SK-MEL-5 (cell line): ENCODE measurements around the gene SAMD14. TPM values are rescaled to one million over a fixed set of nuclear protein-coding genes. Genes with fewer than 3 reads are reported as not detected.

ENCODE experiments used
- DNase-seq: peaks from one replicate; pipeline ENCODE4 v3.0.0-alpha.2; 2016; ENCODE audit warnings: low read depth, low spot score
- in situ Hi-C: cut with HindIII; loops from 2 replicates; pipeline ENCODE4 v1.10.0; 2016; ENCODE audit warnings: low sequenced_read_pairs, high pct_unique_total_duplicates, low pct_unique_long_range_greater_than_20kb
- total RNA-seq: library from RNA; depleted of rRNA; stranded (reverse); fragments of >200 nt; shearing (Covaris generic); gene quantifications from 2 replicates; pipeline ENCODE4 v1.2.3, GENCODE V29; 2014

The SAMD14 gene
- total RNA-seq, 1 experiment from 2014 or later, result 0.03 TPM

DNA sequence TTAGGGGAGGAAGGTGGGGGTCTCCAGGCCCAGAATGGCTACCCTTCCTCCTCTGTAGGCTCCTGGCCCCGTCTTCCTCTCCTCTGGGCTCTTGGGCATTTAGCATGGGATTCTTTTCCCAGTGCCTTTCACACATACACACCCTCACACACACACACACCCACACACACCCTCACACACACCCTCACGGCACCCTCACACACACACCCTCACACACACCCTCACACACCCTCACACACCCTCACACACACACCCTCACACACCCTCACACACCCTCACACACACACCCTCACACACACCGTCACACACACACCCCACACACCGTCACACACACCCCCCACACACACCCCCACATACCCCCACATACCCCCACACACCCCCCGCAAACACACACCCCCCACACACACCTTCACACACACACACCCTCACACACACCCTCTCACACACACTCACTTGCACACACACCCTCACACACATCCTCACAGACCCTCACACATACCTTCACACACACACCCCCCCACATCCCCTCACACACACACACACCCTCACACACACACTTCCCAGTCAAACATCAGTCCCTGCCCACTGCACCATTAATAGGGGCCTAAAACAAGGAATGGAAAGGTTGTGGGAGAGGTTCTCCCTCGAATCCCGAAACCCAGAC is 36.7 kb upstream of the SAMD14 start:
- in situ Hi-C loops, result no loop called here
- no peak for DNase-seq

DNA sequence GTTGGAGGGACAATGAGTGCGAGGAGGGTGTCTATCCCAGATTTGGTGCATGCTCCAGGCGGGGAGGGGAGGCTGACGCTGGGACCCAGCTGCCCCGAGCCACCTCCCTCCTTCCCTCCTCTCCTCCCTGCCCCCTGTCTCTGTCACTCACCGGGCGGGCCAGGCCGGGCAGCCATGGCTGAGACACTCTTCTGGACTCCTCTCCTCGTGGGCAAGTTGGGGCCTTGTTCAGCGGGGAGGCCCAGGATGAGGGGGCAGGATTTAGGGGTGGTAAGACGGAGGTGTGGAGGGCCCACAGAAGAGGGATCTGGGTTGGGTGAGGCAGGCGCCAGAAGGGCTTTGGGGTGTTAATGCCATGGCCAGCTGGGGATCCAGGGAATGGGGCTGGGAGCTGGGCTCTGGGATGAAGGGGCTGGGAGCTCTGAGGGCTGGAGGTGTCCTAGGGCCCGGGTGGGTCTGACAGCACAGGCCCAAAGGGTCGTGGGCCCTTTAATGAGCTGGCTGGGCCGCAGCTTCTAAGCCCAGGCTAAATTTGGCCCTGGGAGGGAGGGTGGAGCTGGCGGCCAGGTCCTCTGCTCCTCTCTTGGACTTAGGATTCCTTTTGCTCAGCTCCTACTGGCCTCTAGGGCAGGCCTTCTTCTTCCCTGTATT is 36.0 kb upstream of the SAMD14 start, which contains the start of gene SGCA:
Gene SGCA (plus strand): TSS at position 139 of the 651 bp plus-strand sequence. CDS start 36 bp downstream, at position 175.
- no peak for DNase-seq
- in situ Hi-C loops, result no loop called here

DNA sequence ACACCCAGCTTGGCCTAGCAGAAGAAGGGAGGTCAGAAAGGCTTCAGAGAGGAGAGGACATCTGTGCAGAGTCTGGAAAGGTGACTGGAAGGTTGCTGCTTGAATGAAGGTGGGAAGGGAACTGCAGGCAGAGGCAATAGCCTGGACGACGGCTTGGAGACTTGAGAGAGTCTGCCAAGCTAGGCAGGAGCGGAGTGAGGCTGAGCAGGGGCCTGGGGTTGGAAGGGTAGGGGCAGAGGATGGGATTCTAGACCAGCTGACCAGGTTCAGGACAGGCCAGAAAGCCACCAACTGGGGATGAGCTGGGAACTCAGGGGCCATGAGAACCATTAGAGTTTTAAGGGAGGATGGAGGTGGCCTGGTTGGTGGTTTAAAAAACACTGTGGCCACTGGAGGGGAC is 35.5 kb upstream of the SAMD14 start:
- no peak for DNase-seq
- in situ Hi-C loops, result no loop called here

DNA sequence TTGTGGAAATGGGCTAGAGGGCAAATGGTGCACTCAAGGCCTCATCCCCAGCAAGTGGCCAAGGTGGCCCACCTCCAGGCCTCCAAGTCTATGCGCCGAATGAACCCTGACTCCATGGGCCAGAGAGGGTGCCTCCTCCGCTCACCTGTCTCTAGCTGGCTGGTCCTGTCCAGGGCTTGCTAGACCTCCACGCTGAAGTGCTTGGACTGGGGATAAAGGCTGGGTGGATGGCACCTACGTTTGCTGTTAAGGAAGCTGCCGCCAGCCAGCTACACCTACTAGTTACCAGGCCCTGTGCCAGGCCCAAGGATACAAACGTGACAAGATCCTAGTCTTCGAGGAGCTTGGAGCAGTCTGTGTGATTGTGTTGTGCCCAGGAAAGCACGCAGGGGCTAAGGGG is 35.1 kb upstream of the SAMD14 start:
- in situ Hi-C loops, result no loop called here
- DNase-seq, result no peak

DNA sequence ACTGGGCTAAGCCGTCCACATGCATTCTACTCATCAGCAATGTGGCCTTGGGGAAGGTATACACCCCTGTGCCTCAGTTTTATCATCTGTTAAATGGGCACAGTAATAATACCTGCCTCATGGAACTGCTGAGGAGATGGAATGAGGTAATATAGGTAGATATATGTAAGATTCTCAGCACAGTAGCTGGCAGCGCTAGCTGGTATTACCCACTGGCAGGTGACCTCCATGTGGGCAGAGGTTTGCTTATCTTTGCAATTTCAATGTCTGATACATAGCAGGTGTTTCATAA is 34.7 kb upstream of the SAMD14 start:
- DNase-seq, result no peak
- in situ Hi-C loops, result no loop called here

DNA sequence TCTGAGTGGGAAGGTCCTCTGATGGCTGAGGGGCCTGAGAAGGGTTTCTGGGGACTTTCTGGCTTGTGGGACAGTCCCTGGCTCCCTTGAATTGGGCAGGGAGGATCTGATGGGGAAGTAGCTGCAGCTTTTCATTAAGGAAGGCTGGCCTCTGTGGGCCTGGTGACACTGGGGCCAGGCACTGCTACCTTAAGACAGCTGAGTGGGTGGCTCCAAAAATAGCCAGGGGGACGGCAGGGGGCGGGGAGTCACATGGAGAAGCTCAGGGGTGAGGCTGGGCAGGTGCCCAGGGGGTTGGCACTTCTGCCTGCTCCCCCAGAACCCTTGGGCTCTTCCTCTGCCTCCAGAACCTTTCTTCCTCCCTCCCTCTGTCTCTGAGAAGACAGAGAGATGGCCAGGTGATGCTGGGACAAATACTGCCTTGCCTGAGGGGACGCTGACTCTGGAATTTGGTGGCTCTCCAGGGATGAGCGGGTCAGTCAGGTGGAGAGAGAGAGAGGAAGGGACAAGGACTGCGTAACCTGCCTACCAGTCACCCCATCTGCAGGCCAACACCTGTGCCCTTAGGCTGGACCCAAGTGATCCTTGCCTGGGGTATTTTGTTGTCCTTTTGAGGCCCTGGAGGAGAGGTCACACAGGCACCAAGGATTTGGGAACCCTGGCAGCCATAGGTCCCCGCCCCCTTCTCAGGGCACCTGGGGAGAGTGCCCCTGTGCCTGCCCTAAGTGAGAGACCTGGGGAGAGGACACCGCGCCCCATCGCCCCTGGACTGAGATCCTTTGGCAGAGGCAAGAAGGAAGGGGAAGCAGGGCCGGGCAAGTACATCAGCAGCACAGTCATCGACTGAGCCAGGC is 34.1 kb upstream of the SAMD14 start:
- DNase-seq, result no peak
- in situ Hi-C loops, result no loop called here

DNA sequence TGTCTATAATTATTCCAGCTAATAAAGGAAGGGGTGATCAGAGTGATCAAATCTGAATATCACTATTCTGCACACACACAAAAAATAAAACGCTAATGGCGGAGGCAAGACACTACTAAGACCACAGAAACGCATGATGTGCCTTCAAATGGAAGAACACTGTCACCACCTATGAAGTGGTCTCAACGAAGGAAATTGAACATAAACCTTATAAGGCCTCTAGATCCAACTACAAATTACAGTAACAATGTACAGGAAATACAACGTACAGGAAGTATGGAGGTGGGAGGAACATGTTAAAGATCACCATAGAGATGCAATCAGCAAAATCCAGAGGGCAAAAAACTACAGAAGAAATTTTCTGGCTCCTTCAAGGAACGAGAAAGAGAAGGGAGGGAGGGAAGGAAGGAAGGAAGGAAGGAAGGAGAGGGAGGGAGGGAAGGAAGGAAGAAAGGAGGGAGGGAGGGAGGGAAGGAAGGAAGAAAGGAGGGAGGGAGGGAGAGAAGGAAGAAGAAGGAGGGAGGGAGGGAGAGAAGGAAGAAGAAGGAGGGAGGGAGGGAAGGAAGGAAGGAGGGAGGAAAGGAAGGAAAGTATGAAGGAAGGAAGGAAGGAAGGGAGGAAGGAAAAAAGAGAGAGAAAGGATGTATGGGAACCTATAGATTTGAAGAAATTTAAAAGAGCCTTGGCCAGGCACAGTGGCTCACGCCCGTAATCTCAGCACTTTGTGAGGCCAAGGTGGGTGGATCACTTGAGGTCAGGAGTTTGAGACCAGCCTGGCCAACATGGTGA is 32.7 kb upstream of the SAMD14 start:
- no peak for DNase-seq
- in situ Hi-C loops, result no loop called here

DNA sequence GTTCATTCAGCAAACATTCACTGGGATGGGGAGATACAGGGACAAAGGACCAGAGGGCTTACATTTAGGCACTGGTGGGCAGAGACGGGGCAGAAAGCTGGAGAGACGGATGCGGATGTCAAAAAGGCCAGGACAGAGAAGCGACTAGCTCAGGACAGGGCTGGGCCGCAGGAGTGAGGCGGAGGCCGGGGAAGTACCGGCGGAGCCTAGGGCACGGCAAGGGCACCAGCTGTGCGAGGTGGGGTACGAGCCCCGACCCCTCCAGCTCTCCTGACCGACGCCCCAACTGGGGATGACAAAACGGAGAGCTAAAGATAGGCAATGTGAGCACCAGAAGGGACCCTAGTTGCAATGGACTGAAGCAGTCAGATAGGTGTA is 31.9 kb upstream of the SAMD14 start:
- DNase-seq, result no peak
- in situ Hi-C loops, result no loop called here

DNA sequence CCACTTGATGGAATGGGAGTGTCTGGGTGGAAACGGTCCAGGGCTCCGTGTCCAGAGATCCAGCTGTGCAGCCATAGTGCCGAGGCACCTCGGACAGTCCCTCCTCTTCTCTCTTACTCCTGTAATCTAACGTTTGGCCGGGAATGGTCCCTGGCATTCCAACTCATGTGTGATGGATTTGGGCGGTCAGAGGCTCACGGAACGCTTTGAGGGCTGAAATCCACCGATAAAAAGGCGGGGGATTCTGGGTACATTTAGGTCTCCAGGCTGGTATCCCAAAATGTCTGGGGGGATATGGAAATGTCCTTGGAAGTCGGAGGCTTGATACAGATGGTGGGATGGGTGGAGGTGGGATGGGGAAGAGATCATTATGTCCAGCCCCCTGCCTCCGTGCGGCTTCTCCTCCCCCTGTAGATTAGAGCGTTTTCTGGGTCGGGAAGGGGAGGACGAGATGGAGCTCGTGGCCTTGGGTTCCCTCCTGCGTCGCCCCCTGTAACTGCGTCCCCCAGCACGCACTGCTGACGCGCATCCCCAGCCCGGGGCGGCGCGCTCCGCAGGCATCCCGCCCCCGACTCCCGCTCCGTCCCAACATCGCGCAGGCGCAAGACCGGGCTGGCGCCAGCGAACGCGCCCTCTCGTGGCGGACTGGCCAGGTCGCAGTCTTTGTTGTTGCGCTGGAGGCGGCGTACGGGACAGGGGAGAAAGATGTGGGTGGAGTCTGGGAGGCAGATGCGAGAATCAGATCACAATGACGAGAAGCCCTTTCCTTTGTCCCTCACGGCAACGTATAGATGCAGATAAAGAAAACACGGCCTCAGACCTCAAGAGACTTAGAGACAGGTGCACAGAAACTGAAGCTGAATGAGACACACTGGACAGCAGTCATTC is 31.3 kb upstream of the SAMD14 start:
- in situ Hi-C loops, result no loop called here
- DNase-seq, result peak; percentile 90

DNA sequence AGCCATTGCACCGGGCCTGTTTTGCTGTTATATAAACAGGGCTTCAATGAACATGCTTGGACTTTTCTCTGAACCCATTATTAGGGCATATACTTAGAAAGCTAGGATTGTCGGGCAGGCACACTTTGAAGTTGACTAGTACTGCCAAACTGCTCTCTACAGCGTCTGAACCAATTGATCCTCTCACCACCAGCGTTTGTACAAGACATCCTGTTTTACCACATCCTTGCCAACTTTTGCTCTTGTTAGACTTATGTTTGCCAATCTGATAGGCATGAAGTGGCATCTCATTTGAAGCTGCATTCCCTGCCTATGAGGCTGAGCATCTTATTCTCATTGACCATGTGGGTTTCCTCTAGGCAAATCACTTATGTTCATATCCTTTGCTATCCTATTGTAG is 27.9 kb upstream of the SAMD14 start:
- in situ Hi-C loops, result no loop called here
- no peak for DNase-seq

DNA sequence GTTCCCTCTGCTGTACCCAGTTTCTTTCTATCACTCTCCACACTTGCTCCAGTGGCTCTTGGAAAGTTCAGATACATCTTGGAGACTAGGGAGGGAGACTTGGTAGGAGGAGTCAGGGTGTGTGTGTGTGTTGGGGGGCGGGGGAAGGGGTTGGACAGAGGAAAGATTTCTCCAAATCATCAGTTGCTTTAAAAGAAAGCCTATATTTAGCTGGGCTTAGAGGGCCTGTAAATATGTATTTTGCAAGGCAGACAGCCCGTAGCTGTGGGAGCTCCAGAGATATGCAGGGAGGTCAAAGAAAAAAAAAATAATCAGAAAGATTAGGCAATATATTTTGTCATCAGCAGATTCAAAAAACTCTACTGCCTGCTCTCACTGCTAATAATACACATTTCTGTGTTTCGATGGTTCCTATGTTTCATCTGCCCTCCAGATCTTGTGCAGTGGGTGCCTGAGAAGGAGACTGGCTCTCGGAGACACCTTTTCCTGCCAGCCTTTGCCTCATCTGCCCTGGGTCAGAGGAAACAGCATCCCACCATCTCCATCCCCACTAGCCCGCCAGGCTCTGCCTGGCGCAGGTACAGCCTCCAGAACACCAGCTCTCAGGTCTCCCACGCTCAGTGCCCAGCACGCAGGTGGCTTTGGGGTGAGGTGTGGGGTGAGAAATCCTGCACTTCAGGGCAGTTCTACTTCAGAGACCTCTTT is 25.3 kb upstream of the SAMD14 start:
- in situ Hi-C loops, result no loop called here
- no peak for DNase-seq

DNA sequence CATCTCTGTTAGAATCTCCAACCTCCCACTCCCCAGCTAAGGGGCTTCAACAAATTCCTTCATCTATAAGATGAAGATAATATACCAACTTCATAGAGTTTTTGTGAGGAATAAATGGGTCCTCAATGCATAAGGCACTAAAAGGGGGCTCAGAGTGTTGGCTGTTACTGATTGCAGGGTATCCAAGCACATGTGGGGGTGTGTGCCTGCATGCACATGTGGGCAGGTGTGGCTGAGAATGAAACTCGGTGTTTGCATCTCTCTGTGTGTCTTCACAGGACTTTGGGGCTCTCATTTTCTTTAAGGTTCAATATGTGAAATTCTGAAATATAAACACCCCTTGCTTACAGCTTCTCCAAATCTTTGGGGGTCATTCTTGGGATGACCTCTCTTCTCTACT is 24.6 kb upstream of the SAMD14 start:
- in situ Hi-C loops, result no loop called here
- no peak for DNase-seq

DNA sequence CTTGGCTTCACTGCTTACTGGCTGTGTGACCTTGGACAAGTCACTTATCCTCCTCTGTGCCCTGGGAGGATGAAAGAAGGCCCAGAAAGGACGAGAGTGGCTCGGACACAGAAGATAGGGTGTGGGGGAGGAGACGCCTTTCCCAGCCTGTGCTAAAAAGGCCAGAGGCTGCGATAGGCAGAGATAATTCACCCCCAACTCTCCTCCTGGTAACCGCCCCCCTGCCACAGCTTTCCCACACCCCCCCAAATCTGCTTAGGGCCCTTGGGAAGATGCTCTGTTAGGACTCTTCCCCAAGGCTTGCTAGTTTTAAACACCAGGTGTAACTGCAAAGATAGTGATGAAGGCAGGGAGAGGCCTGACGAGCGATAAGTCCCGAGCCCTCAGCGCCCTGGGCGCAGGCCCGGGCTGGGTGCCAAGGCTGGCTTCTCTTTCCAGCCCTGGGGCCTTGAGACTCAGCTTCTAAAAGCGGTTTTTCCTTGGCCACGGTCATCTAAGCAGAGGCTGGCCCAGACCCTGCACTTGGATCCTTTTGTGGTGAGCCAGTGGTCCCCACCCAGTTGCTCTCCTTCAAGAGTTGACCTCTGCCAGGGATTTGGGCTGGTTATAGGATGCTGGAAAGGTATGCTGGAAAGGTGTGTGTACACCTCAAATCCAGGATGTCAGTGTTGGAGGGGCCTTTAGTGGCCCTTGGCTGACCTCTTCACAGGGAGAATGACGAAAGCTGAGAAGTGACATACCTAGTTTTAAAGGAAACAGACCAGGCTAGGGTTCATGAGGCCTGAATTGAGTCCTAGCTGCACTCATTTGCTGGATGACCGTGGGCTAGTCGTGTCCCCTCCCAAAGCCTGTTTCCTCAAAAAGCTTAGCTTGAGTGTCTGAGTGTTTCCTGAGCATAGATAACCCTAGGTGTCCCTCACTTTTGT is 24.0 kb upstream of the SAMD14 start:
- in situ Hi-C loops, result no loop called here
- DNase-seq, result no peak

DNA sequence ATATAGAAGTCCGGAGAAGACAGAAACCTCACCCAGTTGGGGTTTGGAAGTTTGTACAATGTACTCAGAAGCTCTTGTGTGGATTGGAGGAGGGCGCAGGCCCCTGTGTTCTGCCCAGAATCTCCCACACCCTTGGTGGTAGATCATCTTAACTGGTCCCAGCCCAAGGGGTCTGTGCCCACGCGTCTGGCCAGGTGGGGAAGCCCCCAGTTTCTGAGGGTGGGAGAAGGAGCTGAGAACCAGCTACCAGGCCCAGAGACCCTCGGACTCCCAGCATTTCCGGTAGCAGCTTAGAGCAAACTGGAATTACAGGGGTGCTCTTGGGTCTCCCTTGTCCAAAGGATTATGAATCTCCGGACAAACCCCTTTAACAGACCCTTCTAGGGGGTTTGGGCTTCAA is 22.8 kb upstream of the SAMD14 start:
- in situ Hi-C loops, result no loop called here
- DNase-seq, result no peak

DNA sequence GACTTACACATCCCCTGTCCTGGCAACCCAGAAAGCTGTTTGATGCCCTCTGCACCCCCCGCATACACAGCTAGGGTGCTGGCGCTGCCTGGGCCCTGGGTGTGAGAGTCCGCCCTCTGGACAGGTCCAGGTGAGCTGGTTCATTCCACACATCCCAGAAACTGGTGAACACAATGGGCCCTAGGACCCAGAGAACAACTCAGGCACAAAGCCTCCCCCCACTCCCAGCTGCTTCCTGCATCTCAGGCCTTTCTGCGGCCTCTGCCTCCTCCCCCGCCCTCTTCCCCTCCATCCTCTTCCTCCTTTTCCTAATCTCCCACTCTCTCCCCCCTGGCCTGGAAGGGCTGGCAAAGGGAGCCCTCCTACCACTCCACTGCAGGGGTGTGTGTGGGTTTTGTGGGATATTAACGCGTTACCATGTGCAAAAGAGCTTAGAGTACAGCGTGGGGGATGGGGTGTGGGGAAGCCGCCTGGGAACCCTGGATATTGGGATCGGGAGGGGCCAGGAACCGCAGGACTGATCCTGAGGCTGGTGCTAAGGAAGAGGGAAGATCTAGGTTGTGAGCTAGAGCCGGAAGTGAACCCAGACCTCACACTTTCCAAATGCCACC is 22.1 kb upstream of the SAMD14 start:
- in situ Hi-C loops, result no loop called here
- DNase-seq, result peak; percentile 88
